Loucy (cell line): ENCODE data around the gene TNP2.

Experiments used
- EZH2phosphoT487 ChIP-seq: fragments of 200-600 bp; IDR thresholded peaks from 2 replicates; pipeline ENCODE4 v1.6.1; 2018; ENCODE audit warnings: antibody characterized with exemption, mild to moderate bottlenecking, moderate library complexity, borderline replicate concordance
- TF ChIP-seq, protein P1 (sequence below): fragments of 200-600 bp; sonication (generic); conservative IDR thresholded peaks from 2 replicates; pipeline ENCODE4 v1.5.1; 2014; ENCODE audit warnings: mild to moderate bottlenecking, antibody characterized with exemption, low read length

DNA sequence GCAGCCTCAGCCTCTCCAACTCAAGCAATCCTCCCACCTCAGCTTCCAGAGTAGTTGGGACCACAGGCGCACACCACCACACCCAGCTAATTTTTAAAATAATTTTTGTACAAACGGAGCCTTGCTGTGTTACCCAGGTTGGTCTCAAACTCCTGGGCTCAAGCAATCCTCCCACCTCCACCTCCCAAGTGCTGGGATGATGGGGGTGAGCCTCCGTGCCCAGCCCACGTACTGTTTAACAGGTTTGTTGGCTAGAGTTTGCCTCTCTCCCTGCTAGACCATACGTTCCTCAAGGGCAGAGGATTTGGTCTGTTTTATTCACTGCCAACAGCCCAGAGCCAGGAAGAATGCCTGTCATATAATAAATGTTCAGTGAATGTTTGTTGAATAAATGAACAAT lies 39.7 kb downstream of the TNP2 start:
- TF ChIP-seq, protein P1, sequence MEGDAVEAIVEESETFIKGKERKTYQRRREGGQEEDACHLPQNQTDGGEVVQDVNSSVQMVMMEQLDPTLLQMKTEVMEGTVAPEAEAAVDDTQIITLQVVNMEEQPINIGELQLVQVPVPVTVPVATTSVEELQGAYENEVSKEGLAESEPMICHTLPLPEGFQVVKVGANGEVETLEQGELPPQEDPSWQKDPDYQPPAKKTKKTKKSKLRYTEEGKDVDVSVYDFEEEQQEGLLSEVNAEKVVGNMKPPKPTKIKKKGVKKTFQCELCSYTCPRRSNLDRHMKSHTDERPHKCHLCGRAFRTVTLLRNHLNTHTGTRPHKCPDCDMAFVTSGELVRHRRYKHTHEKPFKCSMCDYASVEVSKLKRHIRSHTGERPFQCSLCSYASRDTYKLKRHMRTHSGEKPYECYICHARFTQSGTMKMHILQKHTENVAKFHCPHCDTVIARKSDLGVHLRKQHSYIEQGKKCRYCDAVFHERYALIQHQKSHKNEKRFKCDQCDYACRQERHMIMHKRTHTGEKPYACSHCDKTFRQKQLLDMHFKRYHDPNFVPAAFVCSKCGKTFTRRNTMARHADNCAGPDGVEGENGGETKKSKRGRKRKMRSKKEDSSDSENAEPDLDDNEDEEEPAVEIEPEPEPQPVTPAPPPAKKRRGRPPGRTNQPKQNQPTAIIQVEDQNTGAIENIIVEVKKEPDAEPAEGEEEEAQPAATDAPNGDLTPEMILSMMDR: no peak
- TF ChIP-seq EZH2phosphoT487: no peak
